H9 (cell line): ENCODE results near the gene GRIK3. TPM values are rescaled to one million over a fixed set of nuclear protein-coding genes. Genes with fewer than 3 reads are reported as not detected.

Experiments
- DNase-seq: peaks from one replicate; pipeline ENCODE4 v3.0.0-alpha.2; 2017
- H2AFZ ChIP-seq: one replicate; pipeline ENCODE4 v1.6.1; 2013; ENCODE audit warnings: mild to moderate bottlenecking, low read length, control low read depth, moderate library complexity
- H2AK5ac ChIP-seq: 2 replicates; pipeline ENCODE4 v1.6.1; 2013; ENCODE audit warnings: low read length, control low read depth, mixed read lengths; ENCODE audit not compliant: insufficient read length
- H2BK120ac ChIP-seq: one replicate; pipeline ENCODE4 v1.6.1; 2013; ENCODE audit warnings: low read depth, mild to moderate bottlenecking, low read length, control low read depth, inconsistent platforms; ENCODE audit not compliant: poor library complexity, severe bottlenecking
- H2BK12ac ChIP-seq: 2 replicates; pipeline ENCODE4 v1.6.1; 2013; ENCODE audit warnings: low read length, control low read depth, mixed read lengths, low read depth; ENCODE audit not compliant: insufficient read length
- H2BK15ac ChIP-seq: 2 replicates; pipeline ENCODE4 v1.6.1; 2013; ENCODE audit warnings: low read depth, low read length, control low read depth
- H2BK20ac ChIP-seq: one replicate; pipeline ENCODE4 v1.6.1; 2013; ENCODE audit warnings: low read depth, mild to moderate bottlenecking, low read length, control low read depth, inconsistent platforms; ENCODE audit not compliant: poor library complexity, severe bottlenecking
- H2BK5ac ChIP-seq: 2 replicates; pipeline ENCODE4 v1.6.1; 2013; ENCODE audit warnings: low read length, control low read depth, mixed read lengths; ENCODE audit not compliant: insufficient read length
- H3K14ac ChIP-seq: 2 replicates; pipeline ENCODE4 v1.6.1; 2013; ENCODE audit warnings: low read length, control low read depth; ENCODE audit not compliant: insufficient read depth
- H3K18ac ChIP-seq: 2 replicates; pipeline ENCODE4 v1.6.1; 2013; ENCODE audit warnings: low read depth, mild to moderate bottlenecking, mixed read lengths, low read length, control low read depth; ENCODE audit not compliant: insufficient read length
- H3K23ac ChIP-seq: 2 replicates; pipeline ENCODE4 v1.6.1; 2013; ENCODE audit warnings: low read length, control low read depth, mixed read lengths, low read depth; ENCODE audit not compliant: insufficient read length
- H3K23me2 ChIP-seq: 2 replicates; pipeline ENCODE4 v1.6.1; 2013; ENCODE audit warnings: low read depth, mild to moderate bottlenecking, mixed read lengths, low read length, control low read depth; ENCODE audit not compliant: insufficient read length, poor library complexity, severe bottlenecking
- H3K27ac ChIP-seq: 2 replicates; pipeline ENCODE4 v1.5.1; 2013; ENCODE audit warnings: low read length, control low read depth, mixed read lengths, low read depth; ENCODE audit not compliant: insufficient read length
- H3K27me3 ChIP-seq: 2 replicates; pipeline ENCODE4 v1.6.1; 2013; ENCODE audit warnings: low read length, control low read depth, inconsistent platforms; ENCODE audit not compliant: insufficient read depth
- H3K4ac ChIP-seq: 2 replicates; pipeline ENCODE4 v1.6.1; 2013; ENCODE audit warnings: low read depth, mild to moderate bottlenecking, control low read depth, inconsistent platforms, low read length, moderate library complexity
- H3K4me1 ChIP-seq: 2 replicates; pipeline ENCODE4 v1.6.1; 2013; ENCODE audit warnings: low read length, control low read depth, inconsistent platforms; ENCODE audit not compliant: insufficient read depth
- H3K4me2 ChIP-seq: 2 replicates; pipeline ENCODE4 v1.6.1; 2013; ENCODE audit warnings: low read length, control low read depth, mixed read lengths; ENCODE audit not compliant: insufficient read length, insufficient read depth
- H3K56ac ChIP-seq: 2 replicates; pipeline ENCODE4 v1.6.1; 2013; ENCODE audit warnings: low read depth, mild to moderate bottlenecking, mixed read lengths, low read length, control low read depth; ENCODE audit not compliant: insufficient read length
- H3K79me1 ChIP-seq: 2 replicates; pipeline ENCODE4 v1.6.1; 2013; ENCODE audit warnings: low read depth, mild to moderate bottlenecking, moderate library complexity, low read length, control low read depth, inconsistent platforms; ENCODE audit not compliant: insufficient read depth, poor library complexity, severe bottlenecking
- H3K79me2 ChIP-seq: 2 replicates; pipeline ENCODE4 v1.6.1; 2013; ENCODE audit warnings: low read length, control low read depth, inconsistent platforms; ENCODE audit not compliant: insufficient read depth
- H3K9ac ChIP-seq: 2 replicates; pipeline ENCODE4 v1.6.1; 2013; ENCODE audit warnings: low read length, control low read depth, mixed read lengths; ENCODE audit not compliant: insufficient read length; ENCODE audit errors: extremely low read depth
- H3K9me3 ChIP-seq: one replicate; pipeline ENCODE4 v1.6.1; 2013; ENCODE audit warnings: low read depth, low read length, inconsistent platforms; ENCODE audit not compliant: control insufficient read depth
- H3T11ph ChIP-seq: one replicate; pipeline ENCODE4 v1.6.1; 2013; ENCODE audit warnings: mild to moderate bottlenecking, low read length, control low read depth, inconsistent platforms
- H4K20me1 ChIP-seq: one replicate; pipeline ENCODE4 v1.6.1; 2013; ENCODE audit not compliant: control insufficient read depth, insufficient read length, insufficient read depth
- H4K5ac ChIP-seq: 2 replicates; pipeline ENCODE4 v1.6.1; 2013; ENCODE audit warnings: low read depth, mild to moderate bottlenecking, mixed read lengths, low read length, control low read depth; ENCODE audit not compliant: insufficient read length
- H4K8ac ChIP-seq: replicated peaks from 2 replicates; pipeline ENCODE4 v1.6.1; 2013; ENCODE audit warnings: low read length, control low read depth, mixed read lengths, low read depth; ENCODE audit not compliant: insufficient read length
- H4K91ac ChIP-seq: 2 replicates; pipeline ENCODE4 v1.6.1; 2013; ENCODE audit warnings: low read depth, mild to moderate bottlenecking, moderate library complexity, mixed read lengths, low read length, control low read depth; ENCODE audit not compliant: insufficient read length
- H3K27ac Mint-ChIP-seq, 3 experiments: 2 replicates in 2 of 3; 3 replicates in 1 of 3; pipeline ENCODE4 v1.8.0; 2020 to 2021; ENCODE audit warnings: mixed read lengths in 3 of 3, mild to moderate bottlenecking in 1 of 3, moderate library complexity in 1 of 3
- H3K27me3 Mint-ChIP-seq: 2 replicates; pipeline ENCODE4 v1.8.0; 2021; ENCODE audit warnings: low read depth, mild to moderate bottlenecking, moderate library complexity, mixed read lengths
- H3K36me3 Mint-ChIP-seq, 3 experiments: 2 replicates in 2 of 3; 3 replicates in 1 of 3; pipeline ENCODE4 v1.8.0; 2020 to 2021; ENCODE audit warnings: low read depth in 3 of 3, mixed read lengths in 3 of 3; ENCODE audit not compliant: insufficient read depth in 1 of 3
- H3K4me1 Mint-ChIP-seq, 2 experiments: 2 replicates each; pipeline ENCODE4 v1.8.0; 2020; ENCODE audit warnings: mixed read lengths in 2 of 2
- H3K4me3 Mint-ChIP-seq, 2 experiments: 2 replicates in 1 of 2; 3 replicates in 1 of 2; pipeline ENCODE4 v1.8.0; 2020 to 2021; ENCODE audit warnings: mild to moderate bottlenecking in 2 of 2, mixed read lengths in 2 of 2, moderate library complexity in 1 of 2
- H3K9me3 Mint-ChIP-seq, 2 experiments: 2 replicates in 1 of 2; 3 replicates in 1 of 2; pipeline ENCODE4 v1.8.0; 2020; ENCODE audit warnings: mild to moderate bottlenecking in 2 of 2, mixed read lengths in 2 of 2, moderate library complexity in 1 of 2
- WGBS: extraction: QIAGEN DNeasy Blood & Tissue Kit; methylation state at CpG from one replicate; pipeline ENCODE4 v1.1.7; 2013; ENCODE audit warnings: missing lambda C conversion rate, low lambda C conversion rate, mixed read lengths; ENCODE audit not compliant: insufficient read length; ENCODE audit errors: extremely low coverage; 5-methylcytosine and 5-hydroxymethylcytosine counted together
- total RNA-seq: library from RNA; stranded (reverse); gene quantifications from 2 replicates; pipeline ENCODE4 v1.2.1, GENCODE V29; 2021
- TF ChIP-seq, protein P1 (sequence below): fragments of 200-600 bp; sonication (generic); conservative IDR thresholded peaks from 3 replicates; pipeline ENCODE4 v1.8.0; 2021; ENCODE audit warnings: antibody characterized with exemption, mild to moderate bottlenecking

GRIK3 gene
- total RNA-seq, 1 experiment from 2014 or later, result 1.7 TPM

DNA sequence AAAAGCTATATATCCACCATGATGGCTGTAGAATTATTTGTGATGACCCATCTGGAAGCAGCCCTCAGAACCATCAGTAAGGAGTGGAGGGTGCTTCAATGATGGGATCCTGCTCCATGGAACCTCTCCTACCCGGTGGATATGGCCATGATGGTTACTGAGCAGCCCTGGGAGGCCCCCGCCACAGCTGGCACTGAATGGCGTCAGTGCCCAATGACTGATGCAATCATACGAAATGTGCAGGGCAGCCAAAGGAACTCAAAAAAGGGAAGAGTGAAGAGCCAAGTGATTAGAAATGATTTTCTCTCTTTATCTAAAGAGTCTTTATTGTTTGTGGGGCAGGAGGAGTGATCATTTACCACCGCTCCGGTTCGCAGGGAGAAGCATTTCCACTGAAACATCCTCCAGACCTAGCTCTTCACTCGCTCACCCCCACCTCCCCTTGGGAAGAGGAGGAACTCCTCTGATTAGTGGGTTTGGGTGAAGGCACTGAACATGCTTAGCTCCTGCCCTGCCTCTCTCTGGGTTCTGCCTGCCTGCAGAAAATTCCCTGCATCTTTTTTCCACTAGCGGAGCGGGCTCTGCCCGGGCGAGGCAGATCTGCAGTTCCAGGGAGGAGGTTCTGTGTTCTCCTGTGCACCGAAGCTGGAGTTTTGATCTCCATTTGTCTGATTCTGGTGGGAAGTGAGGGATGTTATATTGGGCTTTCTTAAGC lies 260.3 kb downstream of the GRIK3 start:
- no CpG with 5 or more reads among the region's 13 CpGs for WGBS
- Histone ChIP-seq H3K79me2 (no peaks in the 10 kb centered on the region), H3K4me2 (no peak overlapping the region), H4K91ac (no peak overlapping the region), H2BK5ac (no peak overlapping the region), H3T11ph (no peak overlapping the region), H3K9ac (no peak overlapping the region), H4K8ac (no peak overlapping the region), H4K5ac (no peak overlapping the region), H2BK120ac (no peak overlapping the region), H2BK15ac (no peak overlapping the region), H3K23me2 (no peaks in the 10 kb centered on the region), H4K20me1 (no peaks in the 10 kb centered on the region), H3K9me3 (no peaks in the 10 kb centered on the region), H3K23ac (no peak overlapping the region), H3K4me1 (peaks cover 19% of the 10 kb centered on the region; the same call in 1 of the 2 replicates), H3K27ac (no peak overlapping the region), H3K14ac (no peak overlapping the region), H2AFZ (no peak overlapping the region), H3K4ac (no peak overlapping the region), H2BK12ac (no peak overlapping the region), H3K79me1 (no peaks in the 10 kb centered on the region), H3K27me3 (no peaks in the 10 kb centered on the region), H2BK20ac (no peak overlapping the region), H3K18ac (no peak overlapping the region), H3K56ac (no peak overlapping the region), H2AK5ac (no peak overlapping the region)
- Mint-ChIP-seq H3K27ac (no peak overlapping the region), H3K4me1 (peaks cover 60 to 64% of the 10 kb centered on the region in 2 experiments), H3K9me3 (no peaks in the 10 kb centered on the region; a peak in 1 of 5 replicates), H3K27me3 (peaks cover 27% of the 10 kb centered on the region), H3K36me3 (no peaks in the 10 kb centered on the region), H3K4me3 (no peak overlapping the region)
- DNase-seq, result no peak
- TF ChIP-seq, protein P1, sequence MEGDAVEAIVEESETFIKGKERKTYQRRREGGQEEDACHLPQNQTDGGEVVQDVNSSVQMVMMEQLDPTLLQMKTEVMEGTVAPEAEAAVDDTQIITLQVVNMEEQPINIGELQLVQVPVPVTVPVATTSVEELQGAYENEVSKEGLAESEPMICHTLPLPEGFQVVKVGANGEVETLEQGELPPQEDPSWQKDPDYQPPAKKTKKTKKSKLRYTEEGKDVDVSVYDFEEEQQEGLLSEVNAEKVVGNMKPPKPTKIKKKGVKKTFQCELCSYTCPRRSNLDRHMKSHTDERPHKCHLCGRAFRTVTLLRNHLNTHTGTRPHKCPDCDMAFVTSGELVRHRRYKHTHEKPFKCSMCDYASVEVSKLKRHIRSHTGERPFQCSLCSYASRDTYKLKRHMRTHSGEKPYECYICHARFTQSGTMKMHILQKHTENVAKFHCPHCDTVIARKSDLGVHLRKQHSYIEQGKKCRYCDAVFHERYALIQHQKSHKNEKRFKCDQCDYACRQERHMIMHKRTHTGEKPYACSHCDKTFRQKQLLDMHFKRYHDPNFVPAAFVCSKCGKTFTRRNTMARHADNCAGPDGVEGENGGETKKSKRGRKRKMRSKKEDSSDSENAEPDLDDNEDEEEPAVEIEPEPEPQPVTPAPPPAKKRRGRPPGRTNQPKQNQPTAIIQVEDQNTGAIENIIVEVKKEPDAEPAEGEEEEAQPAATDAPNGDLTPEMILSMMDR, result no peak; the same call in 2 of the 3 replicates
